Measurements from ENCODE around the gene EXOC3. TPM values are rescaled to one million over a fixed set of nuclear protein-coding genes. Genes with fewer than 3 reads are reported as not detected.

Gene EXOC3
- total RNA-seq, 2 experiments from 2014 or later, result 65.5 to 79.0 TPM

- ChIA-PET CTCF (interaction anchor here (0.6 to 2.8 kb wide), 8 partner anchors 8 to 119 kb away, joined by 3 to 8 read pairs (median 4); partner anchors contain the start of gene AHRR), POLR2A (no interaction called here)
- H3K36me3 Mint-ChIP-seq (ENCODE audit: low read depth), result peaks cover 10% of the 10 kb centered on the region
- H3K4me1 Mint-ChIP-seq, result peaks cover 10% of the 10 kb centered on the region
- peak; percentile 50 for DNase-seq
- no peak overlapping the region for H3K27ac Mint-ChIP-seq
- H3K9me3 Mint-ChIP-seq, result no peaks in the 10 kb centered on the region
- no peak overlapping the region for H3K4me3 Mint-ChIP-seq
- H3K27me3 Mint-ChIP-seq, result no peaks in the 10 kb centered on the region
These were observed 11.8 kb upstream of the EXOC3 start for GRCh38 chr5:431001-431710.

- Mint-ChIP-seq H3K27ac (peak overlapping the region; percentile 9), H3K9me3 (no peaks in the 10 kb centered on the region), H3K4me3 (no peak overlapping the region), H3K36me3 (ENCODE audit: low read depth) (peaks cover 6% of the 10 kb centered on the region), H3K4me1 (peaks cover 11% of the 10 kb centered on the region), H3K27me3 (no peaks in the 10 kb centered on the region)
- ChIA-PET POLR2A (no interaction called here), CTCF (interaction anchor here (0.6 to 2.8 kb wide), 8 partner anchors 8 to 119 kb away, joined by 3 to 8 read pairs (median 4); partner anchors contain the start of gene AHRR)
- no peak for DNase-seq
These were observed 11.3 kb upstream of the EXOC3 start for GRCh38 chr5:431711-432050.

GRCh38 chr5:432201-432927, 10.6 kb upstream of the EXOC3 start:
- Mint-ChIP-seq H3K4me1 (peaks cover 11% of the 10 kb centered on the region), H3K4me3 (no peak overlapping the region), H3K36me3 (ENCODE audit: low read depth) (peaks cover 6% of the 10 kb centered on the region), H3K9me3 (no peaks in the 10 kb centered on the region), H3K27ac (no peak overlapping the region), H3K27me3 (no peaks in the 10 kb centered on the region)
- DNase-seq, result no peak
- CTCF ChIA-PET, result interaction anchor here (1.0 to 2.8 kb wide), 4 partner anchors 14 to 115 kb away, joined by 3 to 10 read pairs (median 6); partner anchors contain the start of gene AHRR
- POLR2A ChIA-PET, result no interaction called here

GRCh38 chr5:432928-433791, 9.8 kb upstream of the EXOC3 start:
- CTCF ChIA-PET, result interaction anchor here (1.1 to 2.7 kb wide), 2 partner anchors 13 to 78 kb away, joined by 4 to 10 read pairs; no protein-coding TSS in a partner anchor
- Mint-ChIP-seq H3K27me3 (no peaks in the 10 kb centered on the region), H3K4me1 (peaks cover 11% of the 10 kb centered on the region), H3K4me3 (no peak overlapping the region), H3K27ac (no peak overlapping the region), H3K36me3 (ENCODE audit: low read depth) (peaks cover 2% of the 10 kb centered on the region), H3K9me3 (no peaks in the 10 kb centered on the region)
- no peak for DNase-seq
- POLR2A ChIA-PET, result no interaction called here

- Mint-ChIP-seq H3K27me3 (no peaks in the 10 kb centered on the region), H3K4me3 (no peak overlapping the region), H3K36me3 (ENCODE audit: low read depth) (no peaks in the 10 kb centered on the region), H3K4me1 (peaks cover 9% of the 10 kb centered on the region), H3K9me3 (no peaks in the 10 kb centered on the region), H3K27ac (no peak overlapping the region)
- no peak for DNase-seq
- CTCF ChIA-PET, result interaction anchor here (1.0 to 2.7 kb wide), 2 partner anchors 13 to 62 kb away, joined by 3 to 10 read pairs; no protein-coding TSS in a partner anchor
- POLR2A ChIA-PET, result no interaction called here
These were observed 9.1 kb upstream of the EXOC3 start for GRCh38 chr5:433836-434235.

DNA sequence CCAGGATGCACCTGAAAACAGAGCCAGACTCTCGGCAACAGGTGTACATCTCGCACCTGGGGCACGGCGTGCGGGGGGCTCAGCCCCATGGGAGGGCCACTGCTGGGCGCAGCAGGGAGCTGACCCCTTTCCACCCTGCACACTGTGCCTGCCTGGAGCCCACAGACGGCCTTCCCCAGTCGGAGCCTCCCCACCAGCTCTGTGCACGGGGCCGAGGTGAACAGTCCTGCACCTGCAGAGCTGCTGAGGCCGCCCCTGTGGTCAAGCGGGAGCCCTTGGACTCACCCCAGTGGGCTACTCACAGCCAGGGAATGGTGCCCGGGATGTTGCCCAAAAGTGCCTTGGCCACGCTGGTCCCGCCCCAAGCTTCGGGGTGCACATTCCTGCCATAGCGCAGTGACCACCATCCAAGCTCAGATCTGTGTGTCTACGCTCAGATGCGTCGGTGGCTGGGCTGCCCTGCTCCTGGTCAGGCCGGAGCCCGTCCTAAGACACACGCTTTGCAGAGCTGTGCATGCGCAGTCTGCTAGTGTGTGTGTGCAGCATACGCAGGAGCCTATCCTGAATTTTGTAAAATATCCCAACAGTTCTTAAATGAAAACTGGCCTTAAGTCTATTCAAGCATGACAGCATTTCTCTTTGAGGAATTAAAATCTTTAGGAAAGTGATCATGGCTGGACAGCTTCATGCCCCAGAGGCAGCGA, 8.4 kb upstream of the EXOC3 start:
- ChIA-PET POLR2A (no interaction called here), CTCF (interaction anchor here (1.0 to 2.7 kb wide), 2 partner anchors 12 to 63 kb away, joined by 3 to 10 read pairs; no protein-coding TSS in a partner anchor)
- Mint-ChIP-seq H3K27ac (no peak overlapping the region), H3K4me1 (peaks cover 7% of the 10 kb centered on the region), H3K36me3 (ENCODE audit: low read depth) (no peaks in the 10 kb centered on the region), H3K4me3 (no peak overlapping the region), H3K27me3 (no peaks in the 10 kb centered on the region), H3K9me3 (no peaks in the 10 kb centered on the region)
- DNase-seq, result no peak

- POLR2A ChIA-PET, result no interaction called here
- CTCF ChIA-PET, result interaction anchor here (1.0 kb wide), 1 partner anchor 63 kb away, joined by 3 read pairs; no protein-coding TSS in a partner anchor
- no peaks in the 10 kb centered on the region for H3K27me3 Mint-ChIP-seq
- DNase-seq, result no peak
- no peak overlapping the region for H3K27ac Mint-ChIP-seq
- H3K36me3 Mint-ChIP-seq (ENCODE audit: low read depth), result no peaks in the 10 kb centered on the region
- no peak overlapping the region for H3K4me3 Mint-ChIP-seq
- H3K4me1 Mint-ChIP-seq, result peaks cover 9% of the 10 kb centered on the region
- no peaks in the 10 kb centered on the region for H3K9me3 Mint-ChIP-seq
These were observed 7.7 kb upstream of the EXOC3 start for GRCh38 chr5:435156-435790.

GRCh38 chr5:435961-436640, 6.9 kb upstream of the EXOC3 start:
- DNase-seq, result no peak
- Mint-ChIP-seq H3K4me1 (peaks cover 16% of the 10 kb centered on the region), H3K9me3 (no peaks in the 10 kb centered on the region), H3K27ac (no peak overlapping the region), H3K4me3 (no peak overlapping the region), H3K36me3 (ENCODE audit: low read depth) (no peaks in the 10 kb centered on the region), H3K27me3 (no peaks in the 10 kb centered on the region)
- ChIA-PET CTCF (interaction anchor here (1.1 kb wide), 1 partner anchor 11 kb away, joined by 3 read pairs; no protein-coding TSS in a partner anchor), POLR2A (no interaction called here)

- CTCF ChIA-PET, result interaction anchor here (1.1 kb wide), 1 partner anchor 10 kb away, joined by 3 read pairs; no protein-coding TSS in a partner anchor
- Mint-ChIP-seq H3K4me1 (peaks cover 16% of the 10 kb centered on the region), H3K27me3 (no peaks in the 10 kb centered on the region), H3K36me3 (ENCODE audit: low read depth) (no peaks in the 10 kb centered on the region), H3K27ac (no peak overlapping the region), H3K4me3 (no peak overlapping the region), H3K9me3 (no peaks in the 10 kb centered on the region)
- DNase-seq, result no peak
- POLR2A ChIA-PET, result no interaction called here
These were observed 6.4 kb upstream of the EXOC3 start for GRCh38 chr5:436641-436975.

GRCh38 chr5:437281-437771, 5.7 kb upstream of the EXOC3 start:
- no peak for DNase-seq
- POLR2A ChIA-PET, result no interaction called here
- CTCF ChIA-PET, result no interaction called here
- Mint-ChIP-seq H3K9me3 (no peaks in the 10 kb centered on the region), H3K4me1 (peaks cover 22% of the 10 kb centered on the region), H3K4me3 (no peak overlapping the region), H3K36me3 (ENCODE audit: low read depth) (no peaks in the 10 kb centered on the region), H3K27me3 (no peaks in the 10 kb centered on the region), H3K27ac (no peak overlapping the region)

DNA sequence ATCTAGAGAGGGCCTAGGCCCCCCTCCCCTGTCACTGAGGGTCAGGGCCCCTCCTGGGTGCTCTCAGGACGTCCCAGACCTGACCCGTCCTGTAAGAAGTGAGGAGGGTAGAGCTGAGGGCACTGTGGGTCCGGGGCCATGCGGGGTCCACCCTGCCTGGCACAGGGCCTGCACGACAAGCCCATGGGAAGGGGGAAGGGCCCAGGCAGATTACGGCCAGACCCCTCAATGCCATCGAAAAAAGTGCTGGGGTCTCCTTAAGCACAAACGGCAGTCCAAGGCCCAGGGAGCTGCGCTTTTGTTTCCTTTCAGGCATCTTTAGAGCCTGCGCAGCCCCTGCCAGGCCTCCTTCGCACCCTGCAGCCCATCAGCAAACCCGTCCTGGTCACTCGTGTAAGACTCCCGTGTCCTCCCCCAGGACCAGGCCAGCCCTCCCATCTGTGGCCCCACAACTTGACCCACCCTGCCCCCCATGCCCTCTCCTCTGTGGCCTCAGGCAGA, 4.4 kb upstream of the EXOC3 start:
- Mint-ChIP-seq H3K27me3 (no peaks in the 10 kb centered on the region), H3K4me1 (peaks cover 26% of the 10 kb centered on the region), H3K27ac (no peak overlapping the region), H3K4me3 (no peak overlapping the region), H3K9me3 (no peaks in the 10 kb centered on the region), H3K36me3 (ENCODE audit: low read depth) (no peaks in the 10 kb centered on the region)
- DNase-seq, result no peak
- ChIA-PET CTCF (no interaction called here), POLR2A (no interaction called here)

All from activated CD4-positive, alpha-beta T cell treated with anti-CD3 and anti-CD28 coated beads, Interleukin-2, amount 10 ng/mL, durations not matched to agents 7 days and 5 days (primary cell).